HG03342 (cell line): ENCODE results near the gene TMEM114.
"Not testable (repeated sequence)": the region's sequence is repeated elsewhere in the genome, so short reads cannot be mapped to it uniquely, and the experiment has no call there.

Source experiments
- ATAC-seq: cut with Tn5 transposase; IDR thresholded peaks from one replicate; pipeline ENCODE4 v1.9.1; 2021; ENCODE audit warnings: mild to moderate bottlenecking, moderate library complexity; ENCODE audit not compliant: unreplicated experiment

Gene TMEM114

GRCh38 chr16:8576141-8577004 lies 13.9 kb downstream of the TMEM114 start:
- ATAC-seq: no peak

GRCh38 chr16:8575399-8575798 lies 14.9 kb downstream of the TMEM114 start:
- ATAC-seq: no peak

DNA sequence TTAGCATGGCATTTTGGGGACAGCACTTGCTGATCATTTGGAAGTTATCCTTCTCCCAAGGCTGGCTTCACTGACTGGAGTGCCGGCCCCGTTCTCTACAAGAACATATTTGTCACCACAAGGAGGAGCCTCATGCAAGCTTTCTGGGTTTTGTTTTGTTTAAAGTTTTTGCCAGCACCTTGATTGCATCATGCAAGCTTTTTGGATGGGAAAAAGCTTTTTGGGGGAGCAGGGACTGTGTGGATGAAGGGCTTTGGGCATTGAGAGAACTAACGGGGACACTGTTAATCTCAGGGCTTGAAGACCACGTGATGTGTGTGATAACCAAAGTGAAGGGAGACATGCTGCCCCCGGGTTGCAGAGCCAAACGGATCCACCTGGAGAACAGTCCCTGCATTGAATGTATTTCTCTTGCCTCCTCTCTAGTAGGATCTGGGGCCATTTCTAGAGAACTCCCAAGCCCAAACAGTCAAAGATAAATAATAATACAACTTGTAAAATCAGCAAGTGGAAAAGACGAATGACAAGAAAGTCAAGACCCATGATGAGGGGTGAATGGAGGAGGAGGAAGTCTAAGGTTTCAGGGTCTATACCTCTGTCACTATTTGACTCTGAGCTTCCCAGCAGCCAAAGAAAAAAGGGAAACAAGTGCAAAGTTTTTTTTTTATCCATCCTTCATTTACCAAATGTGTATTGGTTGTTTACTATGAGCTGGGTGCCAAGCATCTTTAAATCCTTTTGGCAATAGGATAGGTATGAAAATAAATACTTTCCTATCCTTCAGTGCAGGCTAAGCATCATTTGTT lies 17.2 kb downstream of the TMEM114 start:
- no peak for ATAC-seq

GRCh38 chr16:8572063-8572918 lies 18.0 kb downstream of the TMEM114 start:
- no peak for ATAC-seq

DNA sequence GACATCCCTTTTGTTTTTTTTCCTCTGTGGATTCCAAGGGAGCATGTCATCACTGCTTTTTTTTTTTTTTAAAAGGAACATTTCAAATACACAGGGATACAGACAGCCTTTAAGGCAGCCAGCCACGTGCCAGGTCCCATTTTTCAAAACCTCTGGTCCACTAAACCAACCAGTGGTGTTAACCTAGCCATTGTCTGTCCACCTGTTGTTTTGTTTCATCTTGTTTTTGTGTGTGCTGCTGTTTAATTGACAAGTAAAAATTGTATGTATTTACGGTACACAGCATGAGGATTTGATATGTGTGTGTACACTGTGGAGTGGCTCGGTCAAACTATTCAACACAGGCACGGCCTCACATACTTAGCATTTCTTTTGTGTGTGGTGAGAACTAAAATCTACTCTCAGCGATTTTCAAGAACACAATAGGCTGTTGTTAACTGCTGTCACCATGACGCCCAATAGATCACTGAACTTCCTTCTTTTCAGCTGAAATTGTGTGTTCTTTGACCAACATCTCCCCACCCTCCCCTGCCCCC lies 19.2 kb downstream of the TMEM114 start:
- peak; percentile 39 for ATAC-seq

DNA sequence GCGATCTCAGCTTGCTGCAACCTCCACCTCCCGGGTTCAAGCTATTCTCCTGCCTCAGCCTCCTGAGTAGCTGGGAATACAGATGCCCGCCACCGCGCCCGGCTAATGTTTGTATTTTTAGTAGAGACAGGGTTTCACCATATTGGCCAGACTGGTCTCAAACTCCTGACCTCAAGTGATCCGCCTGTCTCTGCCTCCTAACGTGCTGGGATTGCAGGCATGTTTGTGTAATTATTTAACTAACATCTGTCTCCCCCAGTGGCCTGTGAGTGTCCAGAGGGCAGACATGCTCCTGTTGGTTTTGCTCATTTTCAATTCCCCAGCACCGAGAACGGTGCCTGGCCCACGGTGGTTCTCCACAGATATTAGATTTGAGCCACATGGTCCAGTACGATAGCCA lies 19.9 kb downstream of the TMEM114 start:
- not testable (repeated sequence) for ATAC-seq

- ATAC-seq: no peak
Measured at GRCh38 chr16:8569650-8570346, 20.5 kb downstream of the TMEM114 start.

DNA sequence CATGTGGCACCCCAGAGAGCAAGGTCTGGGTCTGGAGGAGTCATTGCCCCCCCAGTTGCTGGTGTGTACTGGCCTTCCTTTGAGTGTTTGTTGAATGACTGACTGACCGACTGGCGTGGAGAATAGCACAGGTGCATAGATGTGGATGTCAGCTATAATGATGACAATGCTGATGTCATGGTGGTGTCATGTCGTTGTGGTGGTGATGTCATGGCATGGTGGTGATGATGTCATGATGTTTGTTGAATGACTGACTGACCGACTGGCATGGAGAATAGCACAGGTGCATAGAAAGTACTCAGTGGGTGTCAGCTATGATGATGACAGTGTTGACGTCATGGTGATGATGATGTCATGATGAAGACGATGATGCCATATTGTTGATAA lies 22.1 kb downstream of the TMEM114 start:
- no peak for ATAC-seq

DNA sequence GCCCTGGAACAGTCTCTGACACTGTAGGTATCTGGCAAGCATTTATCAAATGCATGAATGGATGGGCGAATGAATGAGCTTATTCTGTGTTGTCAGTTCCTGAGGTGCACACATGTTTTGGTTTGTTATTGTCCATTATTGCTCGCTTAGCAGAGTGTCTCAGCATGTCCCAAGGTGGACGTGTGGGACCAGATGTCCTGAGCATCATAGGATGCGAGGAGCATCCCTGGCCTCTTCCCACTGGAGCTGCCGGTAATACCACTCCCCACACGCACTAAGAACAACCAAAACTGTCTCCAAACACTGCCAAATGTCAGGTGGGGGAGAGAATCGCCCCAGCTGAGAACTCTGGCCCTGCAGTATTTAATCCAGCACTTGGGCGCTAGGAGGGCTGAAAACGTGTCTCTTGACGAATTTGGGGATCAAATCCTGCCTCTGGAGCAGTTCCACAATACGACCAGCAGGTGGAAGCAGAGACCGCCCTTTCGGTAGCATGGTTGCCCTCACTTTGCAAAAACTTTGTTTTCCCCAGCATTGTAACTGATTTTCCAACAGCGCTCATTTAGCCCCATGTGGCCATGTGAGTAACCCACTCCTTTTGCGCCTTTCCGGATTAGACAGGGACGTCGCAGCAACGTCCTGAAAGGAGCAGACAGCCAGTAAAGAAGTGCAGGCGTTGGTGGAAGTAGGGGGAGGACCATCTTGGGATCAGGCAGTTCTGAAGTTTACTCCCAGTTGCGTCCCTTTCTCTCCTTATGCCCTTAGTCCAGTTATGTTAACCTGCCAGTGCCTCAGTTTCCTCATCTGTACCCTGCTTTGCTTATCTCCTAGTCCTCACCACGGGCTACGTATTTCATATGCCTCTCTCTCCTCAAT lies 22.7 kb downstream of the TMEM114 start:
- peak; percentile 87 for ATAC-seq

DNA sequence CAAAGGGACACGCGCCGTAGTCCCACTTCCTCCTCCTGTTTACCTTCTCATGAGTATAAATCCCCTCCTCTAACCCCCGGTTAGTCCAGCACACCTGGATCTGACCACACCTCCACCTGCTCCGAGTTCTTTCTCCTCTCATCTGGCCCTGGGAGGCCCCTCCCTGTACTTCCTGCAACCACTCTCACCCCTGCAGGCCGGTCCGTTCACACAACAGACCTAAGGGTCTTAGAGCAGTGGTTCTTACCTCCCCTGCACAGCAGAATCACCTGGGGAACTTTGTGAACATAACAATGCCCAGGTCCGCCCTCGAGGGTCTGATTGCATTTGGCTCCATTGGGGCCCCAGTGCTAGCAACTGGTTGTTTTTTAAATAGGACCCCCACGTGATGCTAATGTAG lies 24.8 kb downstream of the TMEM114 start:
- ATAC-seq: no peak

GRCh38 chr16:8564934-8565345 lies 25.4 kb downstream of the TMEM114 start:
- ATAC-seq: no peak

GRCh38 chr16:8563944-8564540 lies 26.3 kb downstream of the TMEM114 start:
- ATAC-seq: not testable (repeated sequence)

- ATAC-seq: no peak
Measured at GRCh38 chr16:8561496-8561895, 28.8 kb downstream of the TMEM114 start.

- no peak for ATAC-seq
Measured at GRCh38 chr16:8555400-8555799, 34.9 kb downstream of the TMEM114 start.

DNA sequence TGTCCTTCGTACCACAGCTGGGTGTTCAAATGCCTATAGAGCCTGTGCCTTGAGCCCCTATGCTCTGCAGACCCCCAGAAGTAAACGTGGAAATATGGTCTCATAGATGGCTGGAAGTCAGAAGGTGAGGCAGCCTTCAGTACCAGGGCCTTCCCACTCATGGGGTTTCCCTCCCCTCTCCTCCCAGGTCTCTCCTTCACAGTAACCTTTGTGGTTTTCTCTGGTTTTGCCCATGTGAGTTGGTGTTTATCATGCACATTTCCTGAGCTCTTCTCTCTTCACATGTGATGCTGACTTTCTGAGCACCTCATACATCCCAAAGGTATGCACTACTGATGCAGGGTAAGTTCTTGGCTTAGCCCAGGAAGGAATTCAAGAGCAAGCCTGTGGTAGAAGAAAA lies 35.4 kb downstream of the TMEM114 start:
- ATAC-seq: no peak

DNA sequence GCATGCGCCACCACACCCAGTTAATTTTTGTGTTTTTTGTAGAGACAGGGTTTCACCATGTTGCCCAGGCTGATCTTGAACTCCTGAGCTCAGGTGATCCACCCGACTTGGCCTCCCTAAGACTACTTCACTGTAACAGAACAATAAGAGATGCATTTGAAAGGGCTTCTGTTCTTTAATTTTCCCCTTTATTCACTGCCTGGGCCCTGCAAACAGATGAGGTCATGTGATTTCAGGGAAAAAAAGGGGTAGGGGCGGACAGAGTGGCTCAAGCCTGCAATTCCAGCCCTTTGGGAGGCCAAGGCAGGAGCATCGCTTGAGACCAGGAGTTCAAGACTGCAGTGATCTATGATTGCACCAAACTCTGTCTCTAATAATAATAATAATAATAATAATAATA lies 36.3 kb downstream of the TMEM114 start:
- ATAC-seq: no peak

DNA sequence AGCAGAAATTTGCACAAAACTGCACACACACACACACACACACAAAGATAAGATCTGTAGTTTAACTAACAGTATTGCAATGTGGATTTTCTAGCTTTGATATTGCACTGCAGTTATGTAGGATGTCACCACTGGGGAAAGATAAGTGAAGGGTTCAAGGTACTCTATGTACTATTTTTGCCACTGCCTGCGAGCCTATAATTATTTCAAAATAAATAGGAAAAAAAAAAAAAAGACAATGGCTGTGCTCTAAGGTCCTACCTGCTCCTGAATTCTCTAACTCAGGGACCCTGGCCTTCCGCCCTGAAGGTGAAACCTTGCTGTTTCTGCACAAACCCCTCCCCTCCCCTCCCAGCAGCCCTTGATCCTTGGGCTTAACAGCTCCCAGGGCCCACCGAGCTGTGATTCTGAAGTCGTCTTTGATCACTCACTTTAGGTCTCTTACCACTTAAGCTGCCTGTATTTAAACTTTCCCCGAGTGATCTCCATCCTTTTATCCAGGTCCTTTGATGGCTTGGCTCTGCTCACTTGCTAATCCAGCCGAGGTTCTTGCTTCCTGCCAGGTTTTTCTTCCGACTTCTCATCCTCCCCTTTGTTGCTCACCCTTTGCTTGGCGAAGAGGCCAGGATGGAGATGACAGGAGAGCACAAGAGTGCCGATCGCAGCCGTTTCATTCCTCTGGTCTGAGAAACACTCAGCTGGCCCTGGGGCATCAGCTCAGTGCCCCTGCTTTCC lies 37.7 kb downstream of the TMEM114 start:
- ATAC-seq: no peak
